ENCODE measurements around the gene CD209. TPM values are rescaled to one million over a fixed set of nuclear protein-coding genes. Genes with fewer than 3 reads are reported as not detected.

The CD209 gene
- polyA plus RNA-seq, 4 donors, result 0.67 to 13.6 (median 3.3) TPM

DNA sequence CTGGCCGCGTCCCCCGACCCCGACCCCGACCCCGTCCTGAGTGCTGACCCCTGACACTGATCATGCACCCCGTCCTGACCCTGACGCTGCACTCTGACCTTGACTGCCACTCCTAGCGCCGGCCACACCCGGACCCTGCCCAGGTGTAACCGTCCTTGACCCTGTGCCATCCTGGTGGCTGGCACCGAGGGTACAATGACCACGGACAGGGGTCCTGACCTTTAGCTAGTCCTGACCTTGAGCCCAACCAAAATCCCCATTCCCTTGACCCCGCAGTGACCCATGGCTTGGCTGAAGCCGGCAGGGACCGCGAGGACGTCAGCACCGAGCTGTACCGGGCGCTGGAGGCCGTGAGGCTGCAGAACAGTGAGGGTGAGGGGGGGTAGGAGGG lies 41.6 kb upstream of the CD209 start:
- Histone ChIP-seq H3K27me3 (ENCODE audit: control insufficient read depth in 3 of 3, insufficient read depth in 3 of 3, low read length in 3 of 3) (peaks cover 3 to 42% (median 24%) of the 10 kb centered on the region in 3 donors), H3K4me3 (ENCODE audit: low read depth in 1 of 3, low read length in 3 of 3) (no peak overlapping the region)
- FAIRE-seq, result no peak

DNA sequence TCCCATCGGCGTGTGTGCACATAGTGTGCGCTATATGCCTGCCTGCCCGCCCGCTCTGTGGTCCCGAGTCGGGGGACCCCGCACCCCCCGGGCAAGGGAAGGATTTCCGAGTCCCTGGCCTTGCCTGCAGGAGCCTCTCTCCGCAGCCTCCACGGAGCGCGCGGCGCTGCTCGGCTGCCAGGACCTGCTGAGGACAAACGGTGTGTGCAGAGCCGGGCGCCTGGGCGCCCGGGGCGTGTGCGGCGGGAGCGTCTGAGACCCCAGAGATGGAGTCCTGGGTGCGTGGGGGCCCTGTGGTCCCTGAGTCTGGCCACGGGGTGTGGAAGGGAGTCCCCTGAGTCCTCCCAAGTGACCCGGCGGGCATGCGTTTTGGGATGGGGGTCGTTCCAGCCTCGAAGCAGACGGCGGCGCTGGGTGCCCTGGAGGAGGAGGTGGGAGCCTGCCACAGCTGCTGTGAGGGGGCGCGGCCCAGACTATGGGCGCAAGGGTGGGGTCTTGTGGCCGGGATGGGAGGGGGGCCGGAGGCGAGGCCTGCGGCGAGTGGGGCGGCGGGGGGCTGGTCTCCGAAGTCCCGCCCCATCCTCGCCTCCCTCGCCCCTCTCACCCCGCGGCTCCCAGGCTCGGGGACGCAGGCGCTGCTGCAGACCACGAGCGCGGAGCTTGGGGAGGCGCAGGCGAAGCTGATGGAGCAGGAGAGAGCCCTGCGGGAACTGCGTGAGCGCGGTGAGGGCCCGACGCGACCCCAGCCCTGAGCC lies 41.0 kb upstream of the CD209 start:
- Histone ChIP-seq H3K27ac (ENCODE audit: low read depth in 1 of 3, low read length in 2 of 3) (no peak overlapping the region), H3K27me3 (ENCODE audit: control insufficient read depth in 3 of 3, insufficient read depth in 3 of 3, low read length in 3 of 3) (peaks cover 3 to 42% (median 25%) of the 10 kb centered on the region in 3 donors), H3K9me3 (ENCODE audit: control insufficient read depth in 2 of 2, insufficient read depth in 1 of 2, low read depth in 1 of 2, low read length in 1 of 2) (no peaks in the 10 kb centered on the region), H3K36me3 (ENCODE audit: control insufficient read depth in 3 of 3, insufficient read depth in 2 of 3, low read depth in 1 of 3, low read length in 3 of 3) (no peaks in the 10 kb centered on the region), H3K4me3 (ENCODE audit: low read depth in 1 of 3, low read length in 3 of 3) (no peak overlapping the region), H3K4me1 (ENCODE audit: control insufficient read depth in 3 of 3, insufficient read depth in 2 of 3, low read depth in 1 of 3, low read length in 2 of 3) (no peaks in the 10 kb centered on the region)
- DNase-seq (no peak), FAIRE-seq (no peak)
- 4 to 12% (median 9%) methylated on average over 42 to 67 of the region's 67 CpGs for WGBS, 3 donors

More for the DNA sequence above, 41.6 kb upstream of the CD209 start:
- H3K4me1 ChIP-seq (ENCODE audit: control insufficient read depth in 3 of 3, insufficient read depth in 2 of 3, low read depth in 1 of 3, low read length in 2 of 3), result no peaks in the 10 kb centered on the region
- H3K9me3 ChIP-seq (ENCODE audit: control insufficient read depth in 2 of 2, insufficient read depth in 1 of 2, low read depth in 1 of 2, low read length in 1 of 2), result no peaks in the 10 kb centered on the region
- no peaks in the 10 kb centered on the region for H3K36me3 ChIP-seq (ENCODE audit: control insufficient read depth in 3 of 3, insufficient read depth in 2 of 3, low read depth in 1 of 3, low read length in 3 of 3)
- WGBS, 3 donors, result 2 to 6% (median 2%) methylated on average over 21 to 23 of the region's 23 CpGs
- H3K27ac ChIP-seq (ENCODE audit: low read depth in 1 of 3, low read length in 2 of 3), result no peak overlapping the region
- DNase-seq, result no peak

DNA sequence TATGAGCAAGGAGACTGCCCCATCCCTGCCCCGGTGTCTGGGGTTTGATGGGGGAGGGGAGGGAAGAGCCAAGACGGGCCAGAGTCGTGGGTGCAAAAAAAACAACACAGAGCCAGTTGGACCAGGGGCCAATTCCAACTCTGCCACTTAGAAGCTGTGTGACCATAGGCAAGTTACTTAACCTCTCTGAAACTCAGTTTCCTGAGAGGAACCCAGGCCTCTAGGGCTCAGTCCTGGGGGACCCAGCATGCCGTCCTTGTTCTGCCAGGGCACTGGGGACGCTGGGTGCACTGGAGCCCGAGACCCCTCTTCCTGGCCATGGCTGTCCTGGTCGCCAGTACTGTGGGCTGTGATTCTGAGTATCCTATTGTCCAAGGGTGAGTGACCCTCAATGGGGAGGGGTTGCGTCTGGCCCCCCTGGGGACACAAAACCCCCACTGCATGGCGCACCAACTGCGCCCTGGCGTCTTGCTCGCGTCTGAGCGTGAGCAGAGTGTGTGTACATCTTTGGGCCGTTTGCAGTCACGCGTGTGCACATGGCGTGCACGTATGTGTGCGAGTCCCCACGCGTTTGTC lies 40.4 kb upstream of the CD209 start:
- no peak overlapping the region for H3K4me3 ChIP-seq (ENCODE audit: low read depth in 1 of 3, low read length in 3 of 3)
- no peaks in the 10 kb centered on the region for H3K9me3 ChIP-seq (ENCODE audit: control insufficient read depth in 2 of 2, insufficient read depth in 1 of 2, low read depth in 1 of 2, low read length in 1 of 2)
- H3K27ac ChIP-seq (ENCODE audit: low read depth in 1 of 3, low read length in 2 of 3), result no peak overlapping the region
- WGBS, 3 donors, result 15 to 30% (median 19%) methylated on average over 22 of the region's 22 CpGs
- FAIRE-seq (no peak), DNase-seq (no peak)
- H3K27me3 ChIP-seq (ENCODE audit: control insufficient read depth in 3 of 3, insufficient read depth in 3 of 3, low read length in 3 of 3), result peaks cover 3 to 41% (median 26%) of the 10 kb centered on the region in 3 donors
- no peaks in the 10 kb centered on the region for H3K4me1 ChIP-seq (ENCODE audit: control insufficient read depth in 3 of 3, insufficient read depth in 2 of 3, low read depth in 1 of 3, low read length in 2 of 3)
- no peaks in the 10 kb centered on the region for H3K36me3 ChIP-seq (ENCODE audit: control insufficient read depth in 3 of 3, insufficient read depth in 2 of 3, low read depth in 1 of 3, low read length in 3 of 3)

DNA sequence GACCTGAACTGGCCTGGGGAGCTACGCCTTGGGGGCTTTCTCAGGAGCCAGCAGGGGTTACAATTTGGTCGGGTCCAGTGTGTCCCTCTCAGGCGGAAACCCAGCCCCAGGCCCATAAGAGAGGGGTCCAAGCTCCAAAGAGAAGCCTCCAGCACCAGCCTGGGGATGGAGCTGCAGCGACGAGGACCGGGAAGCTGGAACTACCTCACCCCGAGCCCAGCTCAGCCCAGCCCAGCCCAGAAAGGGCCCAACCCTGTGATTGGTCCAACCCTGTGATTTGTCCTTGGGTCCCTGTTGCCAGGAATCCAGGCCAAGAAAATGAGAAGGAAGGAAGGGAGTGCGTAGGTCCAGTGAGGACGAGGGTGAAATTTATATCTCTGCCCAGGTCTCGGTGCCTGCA lies 39.8 kb upstream of the CD209 start:
- Histone ChIP-seq H3K4me1 (ENCODE audit: control insufficient read depth in 3 of 3, insufficient read depth in 2 of 3, low read depth in 1 of 3, low read length in 2 of 3) (no peaks in the 10 kb centered on the region), H3K27ac (ENCODE audit: low read depth in 1 of 3, low read length in 2 of 3) (no peak overlapping the region), H3K4me3 (ENCODE audit: low read depth in 1 of 3, low read length in 3 of 3) (no peak overlapping the region), H3K27me3 (ENCODE audit: control insufficient read depth in 3 of 3, insufficient read depth in 3 of 3, low read length in 3 of 3) (peaks cover 3 to 41% (median 26%) of the 10 kb centered on the region in 3 donors), H3K9me3 (ENCODE audit: control insufficient read depth in 2 of 2, insufficient read depth in 1 of 2, low read depth in 1 of 2, low read length in 1 of 2) (no peaks in the 10 kb centered on the region), H3K36me3 (ENCODE audit: control insufficient read depth in 3 of 3, insufficient read depth in 2 of 3, low read depth in 1 of 3, low read length in 3 of 3) (no peaks in the 10 kb centered on the region)
- 14 to 18% (median 17%) methylated on average over 10 of the region's 10 CpGs for WGBS, 3 donors
- no peak for DNase-seq
- FAIRE-seq, result no peak

DNA sequence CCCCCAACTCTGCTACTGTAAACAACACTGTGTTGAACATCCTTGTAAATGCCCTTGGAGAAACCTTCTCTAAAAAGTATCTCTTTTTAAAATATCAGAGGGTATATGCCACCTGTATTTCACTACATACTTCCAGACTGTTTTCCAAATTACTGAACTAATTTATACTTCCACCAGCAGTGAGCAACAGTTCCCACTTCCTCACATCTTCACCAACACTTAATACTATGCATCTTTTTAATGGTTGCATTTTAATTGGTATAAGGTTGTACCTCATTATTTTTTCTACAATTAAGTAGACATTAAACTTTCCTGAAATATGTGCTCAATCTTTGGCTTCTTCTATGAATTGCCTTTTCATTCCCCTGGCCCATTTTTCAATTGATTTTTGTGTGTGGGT lies 37.5 kb upstream of the CD209 start:
- peaks cover 3 to 44% (median 31%) of the 10 kb centered on the region in 3 donors for H3K27me3 ChIP-seq (ENCODE audit: control insufficient read depth in 3 of 3, insufficient read depth in 3 of 3, low read length in 3 of 3)
- no peaks in the 10 kb centered on the region for H3K36me3 ChIP-seq (ENCODE audit: control insufficient read depth in 3 of 3, insufficient read depth in 2 of 3, low read depth in 1 of 3, low read length in 3 of 3)
- no peak overlapping the region for H3K4me3 ChIP-seq (ENCODE audit: low read depth in 1 of 3, low read length in 3 of 3)
- H3K27ac ChIP-seq (ENCODE audit: low read depth in 1 of 3, low read length in 2 of 3), result no peak overlapping the region
- no peaks in the 10 kb centered on the region for H3K9me3 ChIP-seq (ENCODE audit: control insufficient read depth in 2 of 2, insufficient read depth in 1 of 2, low read depth in 1 of 2, low read length in 1 of 2)
- no peak for DNase-seq
- H3K4me1 ChIP-seq (ENCODE audit: control insufficient read depth in 3 of 3, insufficient read depth in 2 of 3, low read depth in 1 of 3, low read length in 2 of 3), result no peaks in the 10 kb centered on the region
- no peak for FAIRE-seq

DNA sequence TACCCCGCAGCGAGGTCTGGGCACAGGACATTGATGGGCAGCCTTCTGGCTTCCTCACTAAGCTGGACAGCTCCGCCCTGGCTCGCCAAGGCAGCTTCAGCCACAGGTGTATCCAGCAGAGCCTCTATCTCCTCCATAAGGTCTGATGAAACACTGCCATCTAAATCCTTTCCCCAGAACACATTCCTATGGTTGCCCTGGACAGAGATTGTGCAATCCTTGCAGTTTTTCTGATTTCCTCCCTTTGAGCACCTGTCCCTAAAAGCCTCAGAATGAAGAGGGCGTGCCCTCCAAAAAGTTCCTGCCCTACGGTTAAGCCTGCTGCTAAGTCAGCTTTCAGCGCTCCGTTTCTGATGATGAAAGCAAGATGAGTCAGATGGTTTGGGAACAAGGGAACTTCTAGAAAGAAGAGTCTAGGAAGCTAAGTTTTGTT lies 36.7 kb upstream of the CD209 start:
- 18 to 27% (median 20%) methylated on average over 8 of the region's 8 CpGs for WGBS, 3 donors
- H3K27me3 ChIP-seq (ENCODE audit: control insufficient read depth in 3 of 3, insufficient read depth in 3 of 3, low read length in 3 of 3), result peaks cover 3 to 39% (median 25%) of the 10 kb centered on the region in 3 donors
- H3K4me3 ChIP-seq (ENCODE audit: low read depth in 1 of 3, low read length in 3 of 3), result no peak overlapping the region
- no peak overlapping the region for H3K27ac ChIP-seq (ENCODE audit: low read depth in 1 of 3, low read length in 2 of 3)
- no peaks in the 10 kb centered on the region for H3K4me1 ChIP-seq (ENCODE audit: control insufficient read depth in 3 of 3, insufficient read depth in 2 of 3, low read depth in 1 of 3, low read length in 2 of 3)
- FAIRE-seq, result no peak
- H3K36me3 ChIP-seq (ENCODE audit: control insufficient read depth in 3 of 3, insufficient read depth in 2 of 3, low read depth in 1 of 3, low read length in 3 of 3), result no peaks in the 10 kb centered on the region
- DNase-seq, result no peak
- H3K9me3 ChIP-seq (ENCODE audit: control insufficient read depth in 2 of 2, insufficient read depth in 1 of 2, low read depth in 1 of 2, low read length in 1 of 2), result no peaks in the 10 kb centered on the region

DNA sequence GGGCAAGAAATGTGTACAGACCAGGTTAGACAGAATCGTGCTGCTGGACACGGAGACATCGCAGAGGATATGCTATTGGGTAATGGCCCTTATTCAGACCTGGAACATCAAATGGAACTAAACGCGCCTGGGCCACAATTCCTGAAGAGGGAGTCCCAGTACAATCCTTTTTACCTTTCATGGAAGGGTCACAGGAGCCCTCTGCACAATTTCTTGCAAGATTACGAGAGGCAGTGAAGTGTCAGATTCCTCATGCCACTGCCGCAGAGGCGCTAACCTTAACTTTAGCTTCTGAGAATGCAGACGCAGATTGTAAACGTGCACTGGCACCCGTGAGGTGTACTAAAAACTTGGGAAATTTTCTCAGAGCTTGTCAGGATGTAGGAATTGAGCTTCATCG lies 33.8 kb upstream of the CD209 start:
- H3K4me1 ChIP-seq (ENCODE audit: control insufficient read depth in 3 of 3, insufficient read depth in 2 of 3, low read depth in 1 of 3, low read length in 2 of 3), result no peaks in the 10 kb centered on the region
- no peak for DNase-seq
- peaks cover 0 to 21% (median 12%) of the 10 kb centered on the region in 3 donors for H3K27me3 ChIP-seq (ENCODE audit: control insufficient read depth in 3 of 3, insufficient read depth in 3 of 3, low read length in 3 of 3)
- WGBS, 3 donors, result 52 to 54% (median 54%) methylated on average over 12 of the region's 12 CpGs
- no peak for FAIRE-seq
- no peak overlapping the region for H3K27ac ChIP-seq (ENCODE audit: low read depth in 1 of 3, low read length in 2 of 3)
- H3K4me3 ChIP-seq (ENCODE audit: low read depth in 1 of 3, low read length in 3 of 3), result no peak overlapping the region
- no peaks in the 10 kb centered on the region for H3K9me3 ChIP-seq (ENCODE audit: control insufficient read depth in 2 of 2, insufficient read depth in 1 of 2, low read depth in 1 of 2, low read length in 1 of 2)
- H3K36me3 ChIP-seq (ENCODE audit: control insufficient read depth in 3 of 3, insufficient read depth in 2 of 3, low read depth in 1 of 3, low read length in 3 of 3), result no peaks in the 10 kb centered on the region

DNA sequence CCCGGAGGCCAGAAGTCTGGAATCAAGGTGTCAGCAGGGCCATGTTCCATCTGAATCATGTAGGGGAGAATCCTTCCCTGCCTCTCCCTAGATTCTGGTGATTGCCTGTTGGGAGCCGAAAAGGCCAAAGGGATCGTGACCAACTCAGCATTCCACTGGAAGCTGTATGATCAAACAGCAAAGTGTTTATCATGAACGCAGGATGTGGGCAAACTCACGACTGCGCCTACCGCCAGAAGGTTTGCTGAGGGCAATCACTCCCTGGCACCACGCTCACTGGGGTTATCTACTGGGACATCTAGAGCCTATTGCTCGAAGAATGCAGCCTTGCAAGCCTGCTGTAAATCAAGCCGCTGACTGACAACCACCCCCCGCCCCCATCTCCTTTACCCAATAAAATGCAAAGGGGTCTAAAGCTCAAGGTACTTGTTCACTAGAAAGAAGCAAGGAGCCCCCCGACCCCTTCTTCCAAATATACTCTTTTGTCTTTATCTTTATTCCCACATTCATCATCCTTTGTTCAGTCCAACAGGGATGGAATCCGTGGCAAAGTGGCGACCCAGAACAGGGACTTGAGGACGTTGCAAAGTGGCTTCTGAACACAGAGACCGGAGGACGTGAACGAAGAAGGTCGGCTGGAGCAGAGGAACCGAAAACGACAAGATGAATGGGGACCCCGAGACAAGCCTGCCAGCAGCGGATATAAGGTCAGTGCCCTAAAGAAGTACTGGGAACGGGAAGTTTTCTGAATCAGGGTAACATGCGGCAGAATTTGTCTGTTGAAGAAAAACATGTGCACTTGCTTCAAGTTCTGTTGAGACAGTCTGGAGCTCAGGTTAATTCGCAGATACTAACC lies 32.5 kb upstream of the CD209 start:
- H3K27me3 ChIP-seq (ENCODE audit: control insufficient read depth in 3 of 3, insufficient read depth in 3 of 3, low read length in 3 of 3), result peaks cover 0 to 21% (median 15%) of the 10 kb centered on the region in 3 donors
- no peak overlapping the region for H3K4me3 ChIP-seq (ENCODE audit: low read depth in 1 of 3, low read length in 3 of 3)
- 76 to 77% (median 76%) methylated on average over 26 of the region's 26 CpGs for WGBS, 3 donors
- DNase-seq (no peak), FAIRE-seq (no peak)
- no peaks in the 10 kb centered on the region for H3K4me1 ChIP-seq (ENCODE audit: control insufficient read depth in 3 of 3, insufficient read depth in 2 of 3, low read depth in 1 of 3, low read length in 2 of 3)
- no peaks in the 10 kb centered on the region for H3K36me3 ChIP-seq (ENCODE audit: control insufficient read depth in 3 of 3, insufficient read depth in 2 of 3, low read depth in 1 of 3, low read length in 3 of 3)
- H3K27ac ChIP-seq (ENCODE audit: low read depth in 1 of 3, low read length in 2 of 3), result no peak overlapping the region
- no peaks in the 10 kb centered on the region for H3K9me3 ChIP-seq (ENCODE audit: control insufficient read depth in 2 of 2, insufficient read depth in 1 of 2, low read depth in 1 of 2, low read length in 1 of 2)

Measured in small intestine (tissue), 7 donors.